ENCODE measurements around the gene TATDN3.
A peak's percentile ranks its signal among the peaks of the same experiment; 100 is the strongest.

The TATDN3 gene

DNA sequence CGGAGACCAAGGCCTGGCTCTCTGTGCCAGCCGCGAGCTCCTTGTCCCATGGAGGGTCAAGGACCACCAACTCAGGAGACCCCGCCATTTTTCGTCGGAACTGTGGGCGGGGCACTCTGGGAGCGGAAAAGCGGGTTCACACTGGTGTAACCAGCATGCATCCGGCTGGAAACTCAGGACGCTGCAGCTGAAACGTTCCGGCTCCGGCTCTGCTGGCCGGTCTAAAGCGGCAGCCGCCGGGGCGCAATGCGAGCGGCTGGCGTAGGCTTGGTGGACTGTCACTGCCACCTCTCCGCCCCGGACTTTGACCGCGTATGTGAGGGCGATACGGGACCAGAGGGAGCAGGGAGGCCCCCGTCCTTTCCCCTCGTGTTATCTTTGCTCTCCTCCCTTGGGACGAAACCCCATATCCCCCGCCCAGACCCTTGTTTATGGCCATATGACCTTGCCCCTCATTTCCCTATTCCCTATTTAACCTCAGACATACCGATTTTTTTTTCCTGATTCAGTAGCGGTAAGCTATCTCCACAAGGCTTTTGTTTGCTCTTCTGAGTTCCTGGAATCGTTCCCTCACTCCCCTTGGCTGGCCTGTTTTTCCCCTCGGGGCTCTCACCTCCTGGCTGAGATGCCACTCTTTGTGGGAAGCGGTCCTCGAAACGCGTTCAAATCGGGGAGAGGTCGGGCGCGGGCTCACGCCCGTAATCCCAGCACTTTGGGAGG, at the start of gene TATDN3, which contains the start of gene NSL1:
Gene TATDN3 (plus strand): TSS at position 219 of the 720 bp plus-strand sequence. CDS start 28 bp downstream, at position 247.
Gene NSL1 (minus strand): TSS at position 102 of the 720 bp plus-strand sequence. CDS start 14 bp downstream, at position 88.
- no peaks in the 10 kb centered on the region; the same call in 1 of the 2 replicates for H3K36me3 ChIP-seq (ENCODE audit: control insufficient read depth, insufficient read depth, low read length)
- DNase-seq (ENCODE audit: low read depth, low spot score): peak; percentile 98
- no peak within 1 kb of the TSS for H3K27ac ChIP-seq (ENCODE audit: low read length)
- no peaks in the 10 kb centered on the region for H3K4me1 ChIP-seq (ENCODE audit: control insufficient read depth, insufficient read depth, low read length)
- no peaks in the 10 kb centered on the region for H3K9me3 ChIP-seq (ENCODE audit: control insufficient read depth, insufficient read depth, low read length)
- no CpG with 5 or more reads among the region's 46 CpGs for WGBS (ENCODE audit: insufficient coverage, insufficient read length)
- no peaks in the 10 kb centered on the region for H3K27me3 ChIP-seq (ENCODE audit: control insufficient read depth, insufficient read depth, low read length)
- H3K4me3 ChIP-seq (ENCODE audit: low read length): peak within 1 kb of the TSS; percentile 99

GRCh38 chr1:212743901-212744475, 47.7 kb upstream of the TATDN3 start:
- Histone ChIP-seq H3K36me3 (ENCODE audit: control insufficient read depth, insufficient read depth, low read length) (no peaks in the 10 kb centered on the region), H3K9me3 (ENCODE audit: control insufficient read depth, insufficient read depth, low read length) (no peaks in the 10 kb centered on the region), H3K27ac (ENCODE audit: low read length) (no peak overlapping the region), H3K27me3 (ENCODE audit: control insufficient read depth, insufficient read depth, low read length) (no peaks in the 10 kb centered on the region), H3K4me1 (ENCODE audit: control insufficient read depth, insufficient read depth, low read length) (no peaks in the 10 kb centered on the region), H3K4me3 (ENCODE audit: low read length) (no peak overlapping the region)
- WGBS (ENCODE audit: insufficient coverage, insufficient read length): no CpG with 5 or more reads among the region's 4 CpGs
- no peak for DNase-seq (ENCODE audit: low read depth, low spot score)

DNA sequence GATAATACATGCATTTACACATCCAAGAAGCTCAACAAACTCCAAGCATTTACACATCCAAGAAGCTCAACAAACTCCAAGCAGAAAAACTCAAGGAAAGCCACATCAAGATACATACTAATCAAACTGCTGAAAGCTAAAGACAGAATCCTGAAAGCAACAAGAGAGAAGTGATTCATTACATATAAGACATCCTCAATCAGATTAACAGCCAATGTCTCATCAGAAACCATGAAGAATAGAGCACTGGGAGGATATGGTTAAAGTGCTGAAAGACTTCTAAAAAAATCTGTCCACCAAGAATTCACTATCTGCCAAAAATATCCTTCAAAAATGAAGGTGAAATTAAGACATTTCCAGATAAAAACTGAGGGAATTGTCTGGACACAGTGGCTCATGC, 46.4 kb upstream of the TATDN3 start:
- no peaks in the 10 kb centered on the region for H3K9me3 ChIP-seq (ENCODE audit: control insufficient read depth, insufficient read depth, low read length)
- no peaks in the 10 kb centered on the region for H3K36me3 ChIP-seq (ENCODE audit: control insufficient read depth, insufficient read depth, low read length)
- H3K27me3 ChIP-seq (ENCODE audit: control insufficient read depth, insufficient read depth, low read length): no peaks in the 10 kb centered on the region
- DNase-seq (ENCODE audit: low read depth, low spot score): no peak
- peaks cover 2% of the 10 kb centered on the region; the same call in 1 of the 2 replicates for H3K4me1 ChIP-seq (ENCODE audit: control insufficient read depth, insufficient read depth, low read length)
- no peak overlapping the region for H3K4me3 ChIP-seq (ENCODE audit: low read length)
- H3K27ac ChIP-seq (ENCODE audit: low read length): no peak overlapping the region

- no peak for DNase-seq (ENCODE audit: low read depth, low spot score)
- no peaks in the 10 kb centered on the region for H3K9me3 ChIP-seq (ENCODE audit: control insufficient read depth, insufficient read depth, low read length)
- H3K4me3 ChIP-seq (ENCODE audit: low read length): no peak overlapping the region
- no peak overlapping the region for H3K27ac ChIP-seq (ENCODE audit: low read length)
- no CpG with 5 or more reads among the region's 3 CpGs for WGBS (ENCODE audit: insufficient coverage, insufficient read length)
- no peaks in the 10 kb centered on the region for H3K36me3 ChIP-seq (ENCODE audit: control insufficient read depth, insufficient read depth, low read length)
- peaks cover 2% of the 10 kb centered on the region; the same call in 1 of the 2 replicates for H3K4me1 ChIP-seq (ENCODE audit: control insufficient read depth, insufficient read depth, low read length)
- no peaks in the 10 kb centered on the region for H3K27me3 ChIP-seq (ENCODE audit: control insufficient read depth, insufficient read depth, low read length)
Measured at GRCh38 chr1:212746546-212746945, 45.1 kb upstream of the TATDN3 start.

DNA sequence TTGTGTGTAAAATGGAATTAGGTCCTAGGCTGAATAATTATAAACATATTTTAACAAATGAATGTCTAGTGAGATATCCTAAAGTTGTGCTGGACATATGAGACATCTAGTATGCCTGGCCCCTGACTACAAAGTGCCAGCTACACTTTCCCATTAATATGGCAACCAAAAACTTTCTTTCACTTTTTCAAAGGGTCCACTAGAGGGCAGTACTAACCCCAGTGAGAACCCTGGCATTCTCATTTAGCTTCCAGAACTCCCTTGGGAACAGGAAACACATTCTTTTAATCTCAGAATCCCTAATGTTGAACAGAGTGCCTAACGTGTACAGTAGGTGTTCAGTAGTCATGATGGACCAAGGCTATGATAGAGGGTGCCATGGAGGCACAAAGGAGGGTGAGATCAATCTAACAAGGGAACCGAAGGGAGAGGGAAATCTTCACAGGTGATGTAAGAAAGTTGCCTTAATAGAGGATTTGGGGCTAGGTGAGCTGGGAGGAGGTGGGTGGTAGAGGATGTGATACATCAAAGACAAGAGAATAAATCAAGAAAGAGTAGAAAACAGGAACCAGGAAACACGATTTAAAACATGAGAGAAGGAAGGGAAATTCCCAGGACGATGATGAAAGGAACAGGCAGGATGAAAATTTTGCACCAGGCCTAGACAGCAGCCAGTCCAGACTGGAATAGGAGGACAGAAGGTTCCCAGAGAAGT, 41.7 kb upstream of the TATDN3 start:
- WGBS (ENCODE audit: insufficient coverage, insufficient read length): no CpG with 5 or more reads among the region's 4 CpGs
- DNase-seq (ENCODE audit: low read depth, low spot score): peak; percentile 33
- no peaks in the 10 kb centered on the region for H3K27me3 ChIP-seq (ENCODE audit: control insufficient read depth, insufficient read depth, low read length)
- no peak overlapping the region for H3K27ac ChIP-seq (ENCODE audit: low read length)
- no peaks in the 10 kb centered on the region for H3K9me3 ChIP-seq (ENCODE audit: control insufficient read depth, insufficient read depth, low read length)
- no peak overlapping the region for H3K4me3 ChIP-seq (ENCODE audit: low read length)
- no peaks in the 10 kb centered on the region for H3K36me3 ChIP-seq (ENCODE audit: control insufficient read depth, insufficient read depth, low read length)
- peaks cover 6% of the 10 kb centered on the region; the same call in 1 of the 2 replicates for H3K4me1 ChIP-seq (ENCODE audit: control insufficient read depth, insufficient read depth, low read length)

GRCh38 chr1:212752252-212752933, 39.3 kb upstream of the TATDN3 start:
- no peaks in the 10 kb centered on the region for H3K27me3 ChIP-seq (ENCODE audit: control insufficient read depth, insufficient read depth, low read length)
- H3K9me3 ChIP-seq (ENCODE audit: control insufficient read depth, insufficient read depth, low read length): no peaks in the 10 kb centered on the region
- no peaks in the 10 kb centered on the region for H3K36me3 ChIP-seq (ENCODE audit: control insufficient read depth, insufficient read depth, low read length)
- no peak overlapping the region for H3K27ac ChIP-seq (ENCODE audit: low read length)
- WGBS (ENCODE audit: insufficient coverage, insufficient read length): no CpG with 5 or more reads among the region's 3 CpGs
- DNase-seq (ENCODE audit: low read depth, low spot score): no peak
- H3K4me1 ChIP-seq (ENCODE audit: control insufficient read depth, insufficient read depth, low read length): peaks cover 6% of the 10 kb centered on the region; the same call in 1 of the 2 replicates
- H3K4me3 ChIP-seq (ENCODE audit: low read length): no peak overlapping the region

DNA sequence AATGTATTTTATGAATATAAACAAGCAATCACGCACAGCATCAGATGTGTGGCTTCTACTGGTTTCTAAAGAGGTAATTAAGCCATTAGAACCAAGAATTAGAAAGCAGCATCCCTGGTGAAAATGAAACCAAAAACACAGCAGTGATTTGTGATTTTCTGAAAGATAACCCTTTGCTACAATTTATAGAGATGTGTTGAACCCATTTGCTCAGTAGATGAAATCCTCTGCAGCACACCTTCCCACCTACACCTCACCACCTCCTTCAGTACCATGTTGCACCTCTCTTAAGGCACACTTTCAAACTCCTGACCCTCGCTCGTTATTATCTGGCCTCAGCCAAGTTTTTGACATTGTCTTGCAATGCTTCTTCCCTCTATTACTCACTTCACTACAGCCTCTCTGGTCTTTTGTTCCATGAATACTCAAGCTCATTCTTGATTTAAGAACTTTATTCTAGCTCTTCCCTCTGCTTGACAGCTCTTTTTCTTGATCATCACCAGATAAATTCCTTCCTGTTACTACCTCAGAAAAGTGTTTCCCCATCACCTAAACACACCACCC, 38.7 kb upstream of the TATDN3 start:
- H3K4me1 ChIP-seq (ENCODE audit: control insufficient read depth, insufficient read depth, low read length): peaks cover 6% of the 10 kb centered on the region; the same call in 1 of the 2 replicates
- no peaks in the 10 kb centered on the region for H3K36me3 ChIP-seq (ENCODE audit: control insufficient read depth, insufficient read depth, low read length)
- no peak overlapping the region for H3K27ac ChIP-seq (ENCODE audit: low read length)
- no peak overlapping the region for H3K4me3 ChIP-seq (ENCODE audit: low read length)
- no peaks in the 10 kb centered on the region for H3K27me3 ChIP-seq (ENCODE audit: control insufficient read depth, insufficient read depth, low read length)
- DNase-seq (ENCODE audit: low read depth, low spot score): no peak
- no CpG with 5 or more reads among the region's 3 CpGs for WGBS (ENCODE audit: insufficient coverage, insufficient read length)
- H3K9me3 ChIP-seq (ENCODE audit: control insufficient read depth, insufficient read depth, low read length): no peaks in the 10 kb centered on the region

DNA sequence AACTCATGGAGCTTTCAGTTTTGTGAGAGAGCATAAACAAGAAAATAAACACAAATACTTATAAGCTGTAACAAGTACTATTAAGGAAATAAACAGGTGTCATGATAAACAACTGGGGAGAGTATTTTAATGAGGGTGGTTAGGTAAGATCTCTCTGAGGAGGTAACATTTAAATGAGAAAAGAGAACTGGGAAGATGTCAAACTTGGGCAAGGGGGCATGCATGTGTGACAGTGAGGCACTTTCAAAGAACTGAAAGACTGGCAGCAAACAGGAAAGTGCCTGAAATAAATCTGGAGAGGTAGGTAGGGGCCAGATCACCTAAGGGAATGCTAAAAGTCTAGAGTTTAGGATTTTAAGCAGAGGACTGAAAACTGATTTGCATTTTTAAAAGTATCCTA, 37.9 kb upstream of the TATDN3 start:
- DNase-seq (ENCODE audit: low read depth, low spot score): no peak
- H3K9me3 ChIP-seq (ENCODE audit: control insufficient read depth, insufficient read depth, low read length): no peaks in the 10 kb centered on the region
- H3K36me3 ChIP-seq (ENCODE audit: control insufficient read depth, insufficient read depth, low read length): no peaks in the 10 kb centered on the region
- no peaks in the 10 kb centered on the region for H3K27me3 ChIP-seq (ENCODE audit: control insufficient read depth, insufficient read depth, low read length)
- no peak overlapping the region for H3K4me3 ChIP-seq (ENCODE audit: low read length)
- H3K27ac ChIP-seq (ENCODE audit: low read length): no peak overlapping the region
- H3K4me1 ChIP-seq (ENCODE audit: control insufficient read depth, insufficient read depth, low read length): peaks cover 6% of the 10 kb centered on the region; the same call in 1 of the 2 replicates

DNA sequence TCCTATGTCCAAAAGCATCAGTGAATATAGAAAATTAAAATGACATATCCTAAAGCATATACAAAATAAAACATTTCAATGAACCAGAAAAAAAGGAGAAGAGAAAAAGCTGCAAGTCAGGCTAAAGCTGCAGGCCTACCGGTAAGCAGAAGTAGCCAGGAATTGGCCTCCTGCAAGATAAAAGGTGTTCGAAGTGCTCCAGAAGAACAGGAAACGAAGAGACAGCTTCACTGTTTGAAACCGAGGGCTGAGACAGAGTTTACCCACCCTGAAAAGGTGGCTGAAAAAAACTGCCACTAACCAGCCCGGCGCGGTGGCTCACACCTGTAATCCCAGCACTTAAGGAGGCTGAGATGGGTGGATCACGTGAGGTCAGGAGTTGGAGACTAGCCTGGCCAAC, 37.5 kb upstream of the TATDN3 start:
- peaks cover 6% of the 10 kb centered on the region; the same call in 1 of the 2 replicates for H3K4me1 ChIP-seq (ENCODE audit: control insufficient read depth, insufficient read depth, low read length)
- H3K4me3 ChIP-seq (ENCODE audit: low read length): no peak overlapping the region
- no CpG with 5 or more reads among the region's 8 CpGs for WGBS (ENCODE audit: insufficient coverage, insufficient read length)
- no peak for DNase-seq (ENCODE audit: low read depth, low spot score)
- no peaks in the 10 kb centered on the region for H3K27me3 ChIP-seq (ENCODE audit: control insufficient read depth, insufficient read depth, low read length)
- no peak overlapping the region for H3K27ac ChIP-seq (ENCODE audit: low read length)
- no peaks in the 10 kb centered on the region for H3K9me3 ChIP-seq (ENCODE audit: control insufficient read depth, insufficient read depth, low read length)
- H3K36me3 ChIP-seq (ENCODE audit: control insufficient read depth, insufficient read depth, low read length): no peaks in the 10 kb centered on the region

DNA sequence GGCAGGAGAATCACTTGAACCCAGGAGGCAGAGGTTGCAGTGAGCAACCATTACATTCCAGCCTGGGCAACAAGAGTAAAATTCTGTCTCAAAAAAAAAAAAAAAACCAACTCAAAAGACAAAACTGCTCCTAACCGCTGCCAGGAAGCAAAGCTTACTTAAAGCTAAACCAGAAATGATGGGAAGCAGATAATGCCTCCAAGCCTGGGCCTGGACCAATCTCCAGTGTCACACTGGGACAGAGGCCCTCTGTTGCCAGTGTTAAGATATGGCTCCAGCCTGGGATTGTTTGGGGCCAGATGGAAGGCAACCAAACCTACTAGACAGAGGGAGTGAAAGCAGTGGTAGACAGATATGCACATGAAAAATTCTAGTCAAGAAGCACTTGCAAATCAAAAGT, 37.0 kb upstream of the TATDN3 start:
- H3K27me3 ChIP-seq (ENCODE audit: control insufficient read depth, insufficient read depth, low read length): no peaks in the 10 kb centered on the region
- DNase-seq (ENCODE audit: low read depth, low spot score): no peak
- no CpG with 5 or more reads among the region's 1 CpG for WGBS (ENCODE audit: insufficient coverage, insufficient read length)
- H3K4me1 ChIP-seq (ENCODE audit: control insufficient read depth, insufficient read depth, low read length): peaks cover 6% of the 10 kb centered on the region; the same call in 1 of the 2 replicates
- no peak overlapping the region for H3K27ac ChIP-seq (ENCODE audit: low read length)
- H3K4me3 ChIP-seq (ENCODE audit: low read length): no peak overlapping the region
- no peaks in the 10 kb centered on the region for H3K36me3 ChIP-seq (ENCODE audit: control insufficient read depth, insufficient read depth, low read length)
- H3K9me3 ChIP-seq (ENCODE audit: control insufficient read depth, insufficient read depth, low read length): no peaks in the 10 kb centered on the region
